Measurements from ENCODE around the gene GALNT10.

GALNT10 gene

GRCh38 chr5:154309805-154310204 lies 119.3 kb downstream of the GALNT10 start:
- TF ChIP-seq CTCF (IDR thresholded peaks at IDR 0.05; ENCODE audit: extremely low read depth, missing control alignments): no peak
- no peak for DNase-seq (ENCODE audit: low spot score)

- TF ChIP-seq CTCF (IDR thresholded peaks at IDR 0.05; ENCODE audit: extremely low read depth, missing control alignments): no peak
- DNase-seq (ENCODE audit: low spot score): peak; percentile 29
Observed at GRCh38 chr5:154311362-154311761, 120.8 kb downstream of the GALNT10 start.

GRCh38 chr5:154312000-154312399 lies 121.5 kb downstream of the GALNT10 start:
- TF ChIP-seq CTCF (IDR thresholded peaks at IDR 0.05; ENCODE audit: extremely low read depth, missing control alignments): no peak

GRCh38 chr5:154312576-154312975 lies 122.0 kb downstream of the GALNT10 start:
- TF ChIP-seq CTCF (IDR thresholded peaks at IDR 0.05; ENCODE audit: extremely low read depth, missing control alignments): no peak
- no peak for DNase-seq (ENCODE audit: low spot score)

More at GRCh38 chr5:154312000-154312399, 121.5 kb downstream of the GALNT10 start:
- no peak for DNase-seq (ENCODE audit: low spot score)

- no peak for DNase-seq (ENCODE audit: low spot score)
- TF ChIP-seq CTCF (IDR thresholded peaks at IDR 0.05; ENCODE audit: extremely low read depth, missing control alignments): no peak
Observed at GRCh38 chr5:154313360-154314017, 123.0 kb downstream of the GALNT10 start.

- DNase-seq (ENCODE audit: low spot score): no peak
- no peak for TF ChIP-seq CTCF (IDR thresholded peaks at IDR 0.05; ENCODE audit: extremely low read depth, missing control alignments)
Observed at GRCh38 chr5:154315196-154315595, 124.7 kb downstream of the GALNT10 start.

GRCh38 chr5:154315756-154316155 lies 125.2 kb downstream of the GALNT10 start:
- no peak for DNase-seq (ENCODE audit: low spot score)
- no peak for TF ChIP-seq CTCF (IDR thresholded peaks at IDR 0.05; ENCODE audit: extremely low read depth, missing control alignments)

Measured in GM20000 (cell line).